Neuronal stem cell (in vitro differentiated cells): ENCODE results near the gene PRSS33.

Experiments
- DNase-seq: peaks from one replicate; pipeline ENCODE4 v3.0.0-alpha.2; 2013; ENCODE audit warnings: low spot score
- H2AFZ ChIP-seq: one replicate; pipeline ENCODE4 v1.6.1; 2013; ENCODE audit warnings: mild to moderate bottlenecking, low read length, inconsistent platforms
- H2AK5ac ChIP-seq: 2 replicates; pipeline ENCODE4 v1.6.1; 2013; ENCODE audit warnings: low read depth, mild to moderate bottlenecking, inconsistent platforms, low read length, moderate library complexity, mixed read lengths
- H2BK120ac ChIP-seq: 2 replicates; pipeline ENCODE4 v1.6.1; 2013; ENCODE audit warnings: low read depth, mild to moderate bottlenecking, inconsistent platforms, low read length, moderate library complexity, mixed read lengths
- H2BK12ac ChIP-seq: one replicate; pipeline ENCODE4 v1.6.1; 2013; ENCODE audit warnings: low read length, inconsistent platforms
- H2BK15ac ChIP-seq: 2 replicates; pipeline ENCODE4 v1.6.1; 2013; ENCODE audit warnings: mild to moderate bottlenecking, low read length, inconsistent platforms, mixed read lengths
- H2BK5ac ChIP-seq: one replicate; pipeline ENCODE4 v1.6.1; 2013; ENCODE audit warnings: inconsistent platforms, mild to moderate bottlenecking, low read length, moderate library complexity
- H3K14ac ChIP-seq: one replicate; pipeline ENCODE4 v1.6.1; 2013; ENCODE audit warnings: low read length, inconsistent platforms
- H3K18ac ChIP-seq: 2 replicates; pipeline ENCODE4 v1.6.1; 2013; ENCODE audit warnings: low read length, inconsistent platforms
- H3K23ac ChIP-seq: 2 replicates; pipeline ENCODE4 v1.6.1; 2013; ENCODE audit warnings: low read depth, mild to moderate bottlenecking, mixed read lengths, low read length, inconsistent platforms; ENCODE audit not compliant: poor library complexity
- H3K27ac ChIP-seq: replicated peaks from 3 replicates; pipeline ENCODE4 v1.5.1; 2013; ENCODE audit warnings: low read length, inconsistent platforms
- H3K27me3 ChIP-seq, 3 experiments: 2 replicates each; pipeline ENCODE4 v1.6.1; 2013; ENCODE audit warnings: low read length in 3 of 3, mild to moderate bottlenecking in 2 of 3, inconsistent platforms in 1 of 3, low read depth in 1 of 3, mixed read lengths in 1 of 3, moderate library complexity in 1 of 3; ENCODE audit not compliant: control insufficient read depth in 3 of 3, insufficient read depth in 3 of 3
- H3K36me3 ChIP-seq, 2 donors: replicated peaks in 1 of 2; 2 replicates each; pipeline ENCODE4 v1.6.1; 2013; ENCODE audit warnings: low read length in 2 of 2; ENCODE audit not compliant: control insufficient read depth in 2 of 2, insufficient read depth in 2 of 2
- H3K4ac ChIP-seq: 2 replicates; pipeline ENCODE4 v1.6.1; 2013; ENCODE audit warnings: inconsistent platforms, mild to moderate bottlenecking, low read length, moderate library complexity
- H3K4me1 ChIP-seq, 2 donors: 1 replicate in 1 of 2; 2 replicates in 1 of 2; pipeline ENCODE4 v1.6.1; 2013; ENCODE audit warnings: low read length in 2 of 2, low read depth in 1 of 2; ENCODE audit not compliant: control insufficient read depth in 2 of 2, insufficient read depth in 1 of 2
- H3K4me2 ChIP-seq: one replicate; pipeline ENCODE4 v1.6.1; 2013; ENCODE audit warnings: mild to moderate bottlenecking, low read length, inconsistent platforms; ENCODE audit not compliant: insufficient read depth, poor library complexity, severe bottlenecking
- H3K4me3 ChIP-seq, 2 donors: 2 replicates each; pipeline ENCODE4 v1.5.1; 2013; ENCODE audit warnings: low read length in 2 of 2, mild to moderate bottlenecking in 2 of 2, inconsistent platforms in 1 of 2, moderate library complexity in 1 of 2
- H3K79me1 ChIP-seq: one replicate; pipeline ENCODE4 v1.6.1; 2013; ENCODE audit warnings: low read depth, mild to moderate bottlenecking, inconsistent platforms, low read length, moderate library complexity
- H3K9ac ChIP-seq: one replicate; pipeline ENCODE4 v1.6.1; 2013; ENCODE audit warnings: mild to moderate bottlenecking, low read depth, low read length, inconsistent platforms; ENCODE audit not compliant: poor library complexity
- H3K9me3 ChIP-seq, 2 donors: replicated peaks in 1 of 2; 2 replicates each; pipeline versions ENCODE3 to v1.6.1; 2013; ENCODE audit warnings: low read length in 2 of 2, mild to moderate bottlenecking in 2 of 2, inconsistent platforms in 1 of 2, low read depth in 1 of 2, mixed read lengths in 1 of 2, moderate library complexity in 1 of 2; ENCODE audit not compliant: control insufficient read depth in 2 of 2, insufficient read depth in 1 of 2
- H4K8ac ChIP-seq: one replicate; pipeline ENCODE4 v1.6.1; 2013; ENCODE audit warnings: low read depth, mild to moderate bottlenecking, inconsistent platforms, low read length, moderate library complexity
- H4K91ac ChIP-seq: one replicate; pipeline ENCODE4 v1.6.1; 2013; ENCODE audit warnings: low read length, low read depth, mild to moderate bottlenecking, inconsistent platforms; ENCODE audit not compliant: poor library complexity
- WGBS, 2 donors: extraction: QIAGEN DNeasy Blood & Tissue Kit; methylation state at CpG; one replicate each; pipeline ENCODE4 v1.1.7; 2013; ENCODE audit warnings: missing lambda C conversion rate in 2 of 2, mixed read lengths in 1 of 2; ENCODE audit not compliant: insufficient read length in 2 of 2, insufficient replicate concordance in 1 of 2; ENCODE audit errors: extremely low coverage in 2 of 2; 5-methylcytosine and 5-hydroxymethylcytosine counted together

Gene PRSS33

GRCh38 chr16:2810651-2811050 lies 23.3 kb upstream of the PRSS33 start:
- Histone ChIP-seq H3K4ac (no peak overlapping the region), H4K91ac (no peak overlapping the region), H3K4me3 (no peak overlapping the region), H2BK5ac (no peak overlapping the region), H2AK5ac (no peak overlapping the region), H3K9me3 (peaks cover 0 to 5% of the 10 kb centered on the region in 2 donors), H2BK12ac (no peak overlapping the region), H2AFZ (no peak overlapping the region), H2BK120ac (no peak overlapping the region), H3K9ac (no peak overlapping the region), H4K8ac (no peak overlapping the region), H3K14ac (peak overlapping the region; percentile 38), H3K79me1 (peaks cover 4% of the 10 kb centered on the region), H3K23ac (no peak overlapping the region), H3K27me3 (peaks cover 0 to 22% (median 0%) of the 10 kb centered on the region in 3 experiments), H3K36me3 (no peaks in the 10 kb centered on the region), H2BK15ac (no peak overlapping the region), H3K18ac (peak overlapping the region; percentile 48), H3K27ac (no peak overlapping the region), H3K4me2 (no peak overlapping the region), H3K4me1 (no peaks in the 10 kb centered on the region)
- no peak for DNase-seq
- no CpG with 5 or more reads among the region's 6 CpGs for WGBS, 2 donors

- no peak overlapping the region for H3K27ac ChIP-seq
- H3K79me1 ChIP-seq, result peaks cover 4% of the 10 kb centered on the region
- H2AFZ ChIP-seq, result no peak overlapping the region
- H3K18ac ChIP-seq, result no peak overlapping the region
- no peak overlapping the region for H2BK5ac ChIP-seq
- H4K8ac ChIP-seq, result no peak overlapping the region
- no peak overlapping the region for H4K91ac ChIP-seq
- no peak overlapping the region for H2BK120ac ChIP-seq
- H2BK15ac ChIP-seq, result no peak overlapping the region
- H3K23ac ChIP-seq, result no peak overlapping the region
- H3K27me3 ChIP-seq, result peaks cover 0 to 13% (median 0%) of the 10 kb centered on the region in 3 experiments
- H3K4ac ChIP-seq, result no peak overlapping the region
- H3K36me3 ChIP-seq, result no peaks in the 10 kb centered on the region
- no peaks in the 10 kb centered on the region for H3K4me1 ChIP-seq
- no peak overlapping the region for H3K14ac ChIP-seq
- no peak overlapping the region for H2BK12ac ChIP-seq
- DNase-seq, result no peak
- WGBS, 2 donors, result no CpG with 5 or more reads among the region's 3 CpGs
- no peak overlapping the region for H3K4me3 ChIP-seq
- H3K4me2 ChIP-seq, result no peak overlapping the region
- H2AK5ac ChIP-seq, result no peak overlapping the region
- H3K9me3 ChIP-seq, result peaks cover 2 to 16% of the 10 kb centered on the region in 2 donors
- no peak overlapping the region for H3K9ac ChIP-seq
Observed at GRCh38 chr16:2809149-2809760, 21.9 kb upstream of the PRSS33 start.

- Histone ChIP-seq H2BK12ac (no peak overlapping the region), H3K4me1 (no peaks in the 10 kb centered on the region), H3K4ac (no peak overlapping the region), H4K8ac (no peak overlapping the region), H3K23ac (no peak overlapping the region), H3K79me1 (peaks cover 4% of the 10 kb centered on the region), H3K18ac (no peak overlapping the region), H3K4me3 (no peak overlapping the region), H3K27me3 (peaks cover 0 to 13% (median 0%) of the 10 kb centered on the region in 3 experiments), H2AK5ac (no peak overlapping the region), H3K9me3 (peaks cover 7 to 19% of the 10 kb centered on the region in 2 donors), H2AFZ (no peak overlapping the region), H3K14ac (no peak overlapping the region), H2BK120ac (no peak overlapping the region), H3K27ac (no peak overlapping the region), H2BK15ac (no peak overlapping the region), H4K91ac (peak overlapping the region; percentile 11), H3K36me3 (no peaks in the 10 kb centered on the region), H3K4me2 (no peak overlapping the region), H3K9ac (no peak overlapping the region), H2BK5ac (no peak overlapping the region)
- WGBS, 2 donors, result no CpG with 5 or more reads among the region's 7 CpGs
- no peak for DNase-seq
Observed at GRCh38 chr16:2808181-2808580, 20.8 kb upstream of the PRSS33 start.

GRCh38 chr16:2806286-2806685 lies 18.9 kb upstream of the PRSS33 start:
- no peak overlapping the region for H3K9ac ChIP-seq
- DNase-seq, result no peak
- no peak overlapping the region for H3K4ac ChIP-seq
- H3K27me3 ChIP-seq, result peaks cover 0 to 6% (median 0%) of the 10 kb centered on the region in 3 experiments
- H2BK15ac ChIP-seq, result no peak overlapping the region
- H2BK120ac ChIP-seq, result no peak overlapping the region
- no peak overlapping the region for H4K91ac ChIP-seq
- no peaks in the 10 kb centered on the region for H3K4me1 ChIP-seq
- H3K4me2 ChIP-seq, result no peak overlapping the region
- H3K79me1 ChIP-seq, result peaks cover 2% of the 10 kb centered on the region
- peak overlapping the region in 1 of 2 donors; percentile 62 for H3K4me3 ChIP-seq
- H2AFZ ChIP-seq, result no peak overlapping the region
- H3K36me3 ChIP-seq, result no peaks in the 10 kb centered on the region
- no peak overlapping the region for H2AK5ac ChIP-seq
- H3K9me3 ChIP-seq, result peaks cover 7 to 19% of the 10 kb centered on the region in 2 donors
- no peak overlapping the region for H4K8ac ChIP-seq
- no peak overlapping the region for H2BK12ac ChIP-seq
- no CpG with 5 or more reads among the region's 5 CpGs for WGBS, 2 donors
- H3K23ac ChIP-seq, result no peak overlapping the region
- no peak overlapping the region for H3K18ac ChIP-seq
- no peak overlapping the region for H3K27ac ChIP-seq
- no peak overlapping the region for H2BK5ac ChIP-seq
- peak overlapping the region; percentile 48 for H3K14ac ChIP-seq
